ENCODE results near the gene OR4F15.

The OR4F15 gene

GRCh38 chr15:101844916-101845315 is 32.9 kb downstream of the OR4F15 start:
- no peak overlapping the region for H3K4me3 ChIP-seq (ENCODE audit: low read depth, low read length)
- no peak for TF ChIP-seq CTCF (IDR thresholded peaks at IDR 0.05; ENCODE audit: low read depth, low read length)

GRCh38 chr15:101852356-101852755 is 40.4 kb downstream of the OR4F15 start:
- H3K4me3 ChIP-seq (ENCODE audit: low read depth, low read length): no peak overlapping the region
- TF ChIP-seq CTCF (IDR thresholded peaks at IDR 0.05; ENCODE audit: low read depth, low read length): no peak

Measured in WI38 (cell line).